Endodermal cell (in vitro differentiated cells): ENCODE data around the gene KCNMA1. TPM values are rescaled to one million over a fixed set of nuclear protein-coding genes. Genes with fewer than 3 reads are reported as not detected.
A peak's percentile ranks its signal among the peaks of the same experiment; 100 is the strongest.

Experiments
- DNase-seq: peaks from one replicate; pipeline ENCODE4 v3.0.0-alpha.2; 2017
- H3K27ac ChIP-seq: 2 replicates; pipeline ENCODE4 v1.5.1; 2013; ENCODE audit warnings: mild to moderate bottlenecking, low read depth, low read length, moderate library complexity
- H3K27me3 ChIP-seq: 2 replicates; pipeline ENCODE4 v1.6.1; 2013; ENCODE audit warnings: mild to moderate bottlenecking, low read length, moderate library complexity; ENCODE audit not compliant: insufficient read depth, control insufficient read depth, poor library complexity, severe bottlenecking
- H3K36me3 ChIP-seq: 2 replicates; pipeline ENCODE4 v1.7.0; 2013; ENCODE audit warnings: mild to moderate bottlenecking, low read length, moderate library complexity; ENCODE audit not compliant: control insufficient read depth, insufficient read depth
- H3K4me1 ChIP-seq: one replicate; pipeline ENCODE4 v1.7.0; 2013; ENCODE audit warnings: low read length; ENCODE audit not compliant: control insufficient read depth, insufficient read depth
- H3K4me3 ChIP-seq: 2 replicates; pipeline ENCODE4 v1.5.1; 2013; ENCODE audit warnings: mild to moderate bottlenecking, low read length, moderate library complexity
- H3K9ac ChIP-seq: 2 replicates; pipeline ENCODE4 v1.6.1; 2013; ENCODE audit warnings: mild to moderate bottlenecking, low read length, moderate library complexity; ENCODE audit not compliant: poor library complexity, severe bottlenecking; ENCODE audit errors: extremely low read depth
- H3K9me3 ChIP-seq: 2 replicates; pipeline ENCODE4 v1.6.1; 2013; ENCODE audit warnings: mild to moderate bottlenecking, low read length, moderate library complexity; ENCODE audit not compliant: control insufficient read depth
- H3K27ac Mint-ChIP-seq: 2 replicates; pipeline ENCODE4 v1.8.0; 2020; ENCODE audit warnings: mixed read lengths
- H3K27me3 Mint-ChIP-seq: 2 replicates; pipeline ENCODE4 v1.8.0; 2021; ENCODE audit warnings: mild to moderate bottlenecking, mixed read lengths; ENCODE audit not compliant: insufficient read depth
- H3K36me3 Mint-ChIP-seq: 2 replicates; pipeline ENCODE4 v1.8.0; 2020; ENCODE audit warnings: low read depth, mixed read lengths
- H3K4me1 Mint-ChIP-seq: 2 replicates; pipeline ENCODE4 v1.8.0; 2020; ENCODE audit warnings: mixed read lengths
- H3K4me3 Mint-ChIP-seq: 2 replicates; pipeline ENCODE4 v1.8.0; 2020; ENCODE audit warnings: mild to moderate bottlenecking, moderate library complexity, mixed read lengths
- H3K9me3 Mint-ChIP-seq: 2 replicates; pipeline ENCODE4 v1.8.0; 2020; ENCODE audit warnings: mild to moderate bottlenecking, mixed read lengths
- WGBS, 2 experiments: methylation state at CpG; one replicate each; pipeline versions ENCODE4 v1.1.5 to v1.1.7; 2013; ENCODE audit warnings: missing lambda C conversion rate in 2 of 2, mixed read lengths in 1 of 2; ENCODE audit not compliant: insufficient coverage in 1 of 2, insufficient read length in 1 of 2; 5-methylcytosine and 5-hydroxymethylcytosine counted together
- total RNA-seq, 2 donors: library from RNA; stranded (reverse); fragmentation: NEBNext Ultra II Directional in 1 of 2; extraction: Animal tissue kit (Norgen Biotek cat#: 25700) in 1 of 2; gene quantifications; 2 replicates in 1 of 2; 3 replicates in 1 of 2; pipeline ENCODE4 v1.2.1, GENCODE V29; 2021
- TF ChIP-seq, protein P1 (sequence below): fragments of 200-600 bp; sonication (generic); conservative IDR thresholded peaks from 2 replicates; pipeline ENCODE4 v1.5.0; 2021; ENCODE audit warnings: antibody characterized with exemption, mild to moderate bottlenecking

KCNMA1 gene
- total RNA-seq, 2 donors from 2014 or later, result 0.55 to 1.3 TPM

DNA sequence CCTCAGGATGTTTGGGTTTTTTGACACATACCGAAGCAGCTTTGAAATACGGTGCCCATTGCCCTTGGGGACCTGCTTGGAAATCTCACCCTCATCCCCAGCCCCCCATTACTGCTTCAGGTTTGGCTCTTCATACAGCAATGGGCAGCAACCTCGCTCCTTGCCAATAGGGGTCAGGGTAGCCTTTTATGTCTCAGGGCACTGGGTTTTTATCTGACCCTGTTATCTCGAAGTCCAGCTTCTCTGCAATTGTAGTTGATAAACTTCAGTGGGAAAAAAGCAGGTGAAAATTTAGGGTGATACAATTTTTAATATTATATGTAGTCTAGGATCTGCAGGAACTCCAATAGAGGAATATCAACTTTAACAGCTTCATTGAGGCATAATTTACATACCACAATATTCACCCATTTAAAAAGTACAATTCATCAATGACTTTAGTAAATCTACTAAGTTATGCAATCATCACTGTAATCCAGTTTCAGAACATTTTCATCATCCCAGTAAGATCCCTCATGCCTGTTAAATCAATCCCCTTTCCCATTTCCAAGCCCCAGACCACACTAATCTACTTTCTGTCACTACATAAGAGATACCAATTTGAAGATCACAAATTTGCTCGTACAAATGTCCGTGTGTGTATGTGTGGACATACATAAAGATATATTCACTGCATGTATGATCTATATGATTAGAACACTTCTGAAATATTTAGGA lies 386.2 kb downstream of the KCNMA1 start:
- H3K27me3 Mint-ChIP-seq, result peaks cover 21% of the 10 kb centered on the region
- no peaks in the 10 kb centered on the region for H3K9me3 Mint-ChIP-seq
- H3K36me3 ChIP-seq, result no peaks in the 10 kb centered on the region
- peaks cover 30% of the 10 kb centered on the region for H3K27me3 ChIP-seq
- no peaks in the 10 kb centered on the region for H3K36me3 Mint-ChIP-seq
- H3K9ac ChIP-seq, result no peak overlapping the region
- TF ChIP-seq, protein P1, sequence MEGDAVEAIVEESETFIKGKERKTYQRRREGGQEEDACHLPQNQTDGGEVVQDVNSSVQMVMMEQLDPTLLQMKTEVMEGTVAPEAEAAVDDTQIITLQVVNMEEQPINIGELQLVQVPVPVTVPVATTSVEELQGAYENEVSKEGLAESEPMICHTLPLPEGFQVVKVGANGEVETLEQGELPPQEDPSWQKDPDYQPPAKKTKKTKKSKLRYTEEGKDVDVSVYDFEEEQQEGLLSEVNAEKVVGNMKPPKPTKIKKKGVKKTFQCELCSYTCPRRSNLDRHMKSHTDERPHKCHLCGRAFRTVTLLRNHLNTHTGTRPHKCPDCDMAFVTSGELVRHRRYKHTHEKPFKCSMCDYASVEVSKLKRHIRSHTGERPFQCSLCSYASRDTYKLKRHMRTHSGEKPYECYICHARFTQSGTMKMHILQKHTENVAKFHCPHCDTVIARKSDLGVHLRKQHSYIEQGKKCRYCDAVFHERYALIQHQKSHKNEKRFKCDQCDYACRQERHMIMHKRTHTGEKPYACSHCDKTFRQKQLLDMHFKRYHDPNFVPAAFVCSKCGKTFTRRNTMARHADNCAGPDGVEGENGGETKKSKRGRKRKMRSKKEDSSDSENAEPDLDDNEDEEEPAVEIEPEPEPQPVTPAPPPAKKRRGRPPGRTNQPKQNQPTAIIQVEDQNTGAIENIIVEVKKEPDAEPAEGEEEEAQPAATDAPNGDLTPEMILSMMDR, result peak; percentile 84
- H3K4me1 ChIP-seq, result peaks cover 21% of the 10 kb centered on the region
- H3K4me1 Mint-ChIP-seq, result peaks cover 45% of the 10 kb centered on the region
- H3K27ac ChIP-seq, result no peak overlapping the region
- H3K27ac Mint-ChIP-seq, result no peak overlapping the region
- H3K4me3 Mint-ChIP-seq, result no peak overlapping the region
- H3K4me3 ChIP-seq, result no peak overlapping the region
- DNase-seq, result peak; percentile 77
- 35 to 58% methylated on average over 2 to 4 of the region's 6 CpGs for WGBS, 2 experiments
- H3K9me3 ChIP-seq, result no peaks in the 10 kb centered on the region

DNA sequence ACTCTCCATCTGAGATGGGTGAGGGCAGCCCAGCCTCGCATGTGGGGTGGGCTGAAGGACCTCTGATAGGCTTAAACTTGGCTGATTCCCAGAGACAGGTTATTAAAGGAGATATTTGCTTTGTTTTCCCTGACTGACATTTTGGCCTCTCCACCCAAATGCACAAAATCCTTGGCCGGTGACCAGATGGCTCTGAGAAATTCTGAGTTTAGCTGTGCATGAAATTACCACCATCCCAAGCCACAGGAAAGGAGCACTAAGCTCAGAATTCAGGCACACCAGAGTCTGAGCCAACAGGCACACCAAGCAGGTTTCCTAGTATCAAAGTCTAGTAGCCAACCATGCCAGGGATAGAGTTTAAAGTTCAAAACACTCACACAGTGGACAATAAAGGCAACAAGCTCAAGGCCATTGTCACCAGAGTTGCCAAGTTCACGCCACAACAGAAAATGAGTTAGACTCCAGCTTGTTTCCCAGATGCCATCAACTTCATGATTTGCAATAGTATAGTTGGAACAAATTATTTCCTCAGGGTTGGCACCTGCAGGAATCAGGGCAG lies 387.6 kb downstream of the KCNMA1 start:
- Histone ChIP-seq H3K4me3 (no peak overlapping the region), H3K36me3 (no peaks in the 10 kb centered on the region), H3K27ac (no peak overlapping the region), H3K9me3 (no peaks in the 10 kb centered on the region), H3K9ac (no peak overlapping the region), H3K27me3 (peaks cover 30% of the 10 kb centered on the region), H3K4me1 (peaks cover 21% of the 10 kb centered on the region)
- no peak overlapping the region for H3K27ac Mint-ChIP-seq
- no peaks in the 10 kb centered on the region for H3K9me3 Mint-ChIP-seq
- peaks cover 27% of the 10 kb centered on the region for H3K27me3 Mint-ChIP-seq
- 91 to 92% methylated on average over 3 of the region's 3 CpGs for WGBS, 2 experiments
- H3K36me3 Mint-ChIP-seq, result no peaks in the 10 kb centered on the region
- TF ChIP-seq, protein P1, result no peak
- no peak overlapping the region for H3K4me3 Mint-ChIP-seq
- DNase-seq, result no peak
- peaks cover 52% of the 10 kb centered on the region for H3K4me1 Mint-ChIP-seq

DNA sequence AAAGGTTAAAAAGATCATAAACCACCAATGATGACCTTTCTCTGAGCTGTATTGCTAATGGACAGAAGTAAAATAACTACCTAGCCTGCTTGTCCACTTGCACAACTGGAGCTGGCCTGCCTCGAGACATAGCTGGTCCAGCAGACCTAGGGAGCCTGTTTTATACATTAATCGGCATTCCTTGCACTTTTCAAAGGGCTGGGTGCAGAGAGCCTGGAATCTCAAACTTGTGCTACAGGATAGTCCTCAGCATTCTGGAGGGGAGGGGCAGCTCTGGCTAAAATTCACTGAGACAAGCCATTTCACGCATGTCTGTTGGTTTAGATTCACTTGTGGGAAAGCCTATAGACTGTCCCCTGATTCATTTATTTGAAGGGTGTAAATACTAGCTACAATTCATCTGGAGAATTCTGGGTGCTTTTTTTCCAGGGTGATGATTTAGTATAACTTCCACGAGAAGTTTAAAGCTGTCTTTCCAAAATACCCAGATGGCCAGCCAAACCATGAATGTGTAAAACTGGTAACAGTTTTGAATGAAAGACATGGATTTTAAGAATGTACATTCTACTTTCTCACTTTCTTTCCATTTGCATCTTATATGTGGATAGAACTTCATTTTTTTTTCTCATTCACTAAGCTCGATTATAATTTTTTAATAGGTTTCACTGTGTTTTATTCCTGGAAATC lies 389.4 kb downstream of the KCNMA1 start:
- H3K27me3 Mint-ChIP-seq, result peaks cover 41% of the 10 kb centered on the region
- Histone ChIP-seq H3K9me3 (no peaks in the 10 kb centered on the region), H3K27ac (no peak overlapping the region), H3K27me3 (peaks cover 30% of the 10 kb centered on the region), H3K4me3 (no peak overlapping the region), H3K9ac (no peak overlapping the region), H3K36me3 (no peaks in the 10 kb centered on the region), H3K4me1 (peaks cover 21% of the 10 kb centered on the region)
- TF ChIP-seq, protein P1, result no peak
- H3K9me3 Mint-ChIP-seq, result no peaks in the 10 kb centered on the region
- 82 to 88% methylated on average over 3 to 5 of the region's 5 CpGs for WGBS, 2 experiments
- no peak overlapping the region for H3K4me3 Mint-ChIP-seq
- H3K36me3 Mint-ChIP-seq, result no peaks in the 10 kb centered on the region
- H3K4me1 Mint-ChIP-seq, result peaks cover 45% of the 10 kb centered on the region
- no peak overlapping the region for H3K27ac Mint-ChIP-seq
- DNase-seq, result peak; percentile 58
